HCT116 (cell line): ENCODE results near the gene MATN3. TPM values are rescaled to one million over a fixed set of nuclear protein-coding genes. Genes with fewer than 3 reads are reported as not detected.
"Not testable (repeated sequence)": the region's sequence is repeated elsewhere in the genome, so short reads cannot be mapped to it uniquely, and the experiment has no call there.

ENCODE experiments used
- ATAC-seq: fragments of 200-7000 bp; cut with Tn5 transposase; 2 replicates; pipeline ENCODE4 v1.9.1; 2020; ENCODE audit warnings: mild to moderate bottlenecking, moderate library complexity
- BruUV-seq: library from RNA; stranded (reverse); fragments of 400-500 nt; replicated peaks from 2 replicates; lab custom pipeline; 2021; lab: Mats Ljungman, UMichigan
- CTCF ChIA-PET: fragments of 300-600 bp; sonication (Branson Sonifier 250); formaldehyde crosslinking; loops from one replicate; lab custom pipeline; 2021; ENCODE audit warnings: antibody characterized with exemption; lab: Charles Lee
- POLR2A ChIA-PET: fragments of 300-600, 350-600 bp; sonication (Branson Sonifier 250); formaldehyde crosslinking; loops from one replicate; lab custom pipeline; 2021; ENCODE audit warnings: antibody characterized with exemption; lab: Charles Lee
- RAD21 ChIA-PET, 2 experiments: fragments of 300-600 bp; sonication (Branson Sonifier 250); formaldehyde crosslinking; loops; one replicate each; lab custom pipeline; 2023; ENCODE audit warnings: low total read pairs in 2 of 2; ENCODE audit not compliant: uncharacterized antibody in 2 of 2, unreplicated experiment in 2 of 2, low non-redundant PET in 1 of 2; lab: Charles Lee
- DNase-seq: peaks from one replicate; pipeline ENCODE4 v3.0.0-alpha.2; 2010; ENCODE audit warnings: low read depth, low spot score
- H2AFZ ChIP-seq: fragments of 200-600 bp; shearing (Covaris generic), sonication (generic); 2 replicates; pipeline ENCODE4 v1.6.1; 2017; ENCODE audit warnings: low read depth, mixed run types, mixed read lengths, antibody characterized with exemption, low read length; ENCODE audit not compliant: poor library complexity, severe bottlenecking
- H3K27ac ChIP-seq: 2 replicates; pipeline ENCODE4 v1.5.1; 2012; ENCODE audit warnings: low read depth, low read length
- H3K27me3 ChIP-seq: fragments of 200-600 bp; sonication (generic); 2 replicates; pipeline ENCODE4 v1.6.1; 2016; ENCODE audit warnings: mixed run types, low read length, mixed read lengths; ENCODE audit not compliant: insufficient read depth
- H3K36me3 ChIP-seq, 2 experiments: fragments of 200-500 bp in 1 of 2; fragments of 200-600 bp in 1 of 2; sonication (Bioruptor generic) in 1 of 2; sonication (generic) in 1 of 2; 2 replicates each; pipeline versions ENCODE4 v1.5.1 to v1.6.1; 2014 to 2016; ENCODE audit warnings: low read length in 2 of 2, inconsistent platforms in 1 of 2, mixed read lengths in 1 of 2, mixed run types in 1 of 2; ENCODE audit not compliant: insufficient read depth in 2 of 2, control insufficient read depth in 1 of 2
- H3K4me1 ChIP-seq, 2 experiments: fragments of 200-600 bp in 1 of 2; sonication (generic) in 1 of 2; 2 replicates each; pipeline versions ENCODE4 v1.5.1 to v1.6.1; 2012 to 2017; ENCODE audit warnings: low read length in 2 of 2, inconsistent platforms in 1 of 2, mild to moderate bottlenecking in 1 of 2, mixed read lengths in 1 of 2, mixed run types in 1 of 2, moderate library complexity in 1 of 2; ENCODE audit not compliant: insufficient read depth in 2 of 2, control insufficient read depth in 1 of 2
- H3K4me2 ChIP-seq: fragments of 200-600 bp; sonication (generic); 2 replicates; pipeline ENCODE4 v1.6.1; 2017; ENCODE audit warnings: mixed run types, low read length, mixed read lengths
- H3K4me3 ChIP-seq, 2 experiments: fragments of 200-600 bp in 1 of 2; sonication (generic) in 1 of 2; replicated peaks in 1 of 2; 2 replicates each; pipeline ENCODE4 v1.5.1; 2011 to 2016; ENCODE audit warnings: low read length in 2 of 2, control low read depth in 1 of 2, low read depth in 1 of 2, mild to moderate bottlenecking in 1 of 2, mixed read lengths in 1 of 2, mixed run types in 1 of 2
- H3K79me2 ChIP-seq: fragments of 200-600 bp; sonication (generic); 2 replicates; pipeline ENCODE4 v1.6.1; 2017; ENCODE audit warnings: mild to moderate bottlenecking, mixed run types, low read length, moderate library complexity, mixed read lengths; ENCODE audit not compliant: insufficient read depth
- H3K9ac ChIP-seq: fragments of 200-600 bp; sonication (generic); 2 replicates; pipeline ENCODE4 v1.6.1; 2016; ENCODE audit warnings: low read length, mixed read lengths
- H3K9me2 ChIP-seq: fragments of 200-600 bp; sonication (generic), shearing (Covaris generic); 2 replicates; pipeline ENCODE4 v1.6.1; 2017; ENCODE audit warnings: mixed run types, mild to moderate bottlenecking, moderate library complexity; ENCODE audit not compliant: insufficient read depth
- H3K9me3 ChIP-seq, 2 experiments: fragments of 200-500 bp in 1 of 2; fragments of 200-600 bp in 1 of 2; sonication (Bioruptor generic) in 1 of 2; sonication (generic) in 1 of 2; 2 replicates each; pipeline ENCODE4 v1.6.1; 2014 to 2017; ENCODE audit warnings: low read length in 2 of 2, mixed read lengths in 2 of 2, inconsistent platforms in 1 of 2, low read depth in 1 of 2, mild to moderate bottlenecking in 1 of 2, mixed run types in 1 of 2, moderate library complexity in 1 of 2; ENCODE audit not compliant: control insufficient read depth in 1 of 2, insufficient read depth in 1 of 2
- H4K20me1 ChIP-seq: fragments of 200-600 bp; sonication (generic), shearing (Covaris generic); 2 replicates; pipeline ENCODE4 v1.6.1; 2017; ENCODE audit warnings: mixed run types, mild to moderate bottlenecking, moderate library complexity; ENCODE audit not compliant: insufficient read depth
- CTCF ChIP-seq, 3 experiments: fragments of 200-600 bp in 1 of 3; sonication (generic) in 1 of 3; IDR thresholded peaks in 2 of 3; conservative IDR thresholded peaks in 1 of 3; 2 replicates each; pipeline ENCODE4 v1.5.1; 2012 to 2017; ENCODE audit warnings: low read depth in 2 of 3, low read length in 2 of 3, antibody characterized with exemption in 1 of 3, borderline replicate concordance in 1 of 3, control low read depth in 1 of 3, mild to moderate bottlenecking in 1 of 3, mixed read lengths in 1 of 3, mixed run types in 1 of 3, moderate library complexity in 1 of 3; ENCODE audit not compliant: insufficient read depth in 1 of 3
- EGR1 ChIP-seq: IDR thresholded peaks from 2 replicates; pipeline ENCODE4 v1.6.1; 2012; ENCODE audit warnings: low read depth
- EZH2phosphoT487 ChIP-seq: fragments of 200-600 bp; IDR thresholded peaks from 2 replicates; pipeline ENCODE4 v1.6.1; 2018; ENCODE audit warnings: antibody characterized with exemption, borderline replicate concordance
- FOSL1 ChIP-seq: IDR thresholded peaks from 2 replicates; pipeline ENCODE4 v1.6.1; 2012; ENCODE audit warnings: low read depth
- SIN3A ChIP-seq: IDR thresholded peaks from 2 replicates; pipeline ENCODE4 v1.6.1; 2012; ENCODE audit warnings: low read depth
- SP1 ChIP-seq: IDR thresholded peaks from 2 replicates; pipeline ENCODE4 v1.6.1; 2012; ENCODE audit warnings: low read depth
- SRF ChIP-seq: IDR thresholded peaks from 2 replicates; pipeline ENCODE4 v1.6.1; 2012; ENCODE audit warnings: low read depth
- TCF7L2 ChIP-seq: IDR thresholded peaks from 2 replicates; pipeline ENCODE4 v1.7.0; 2011; ENCODE audit warnings: borderline replicate concordance, inconsistent platforms; ENCODE audit not compliant: insufficient read depth, insufficient read length; ENCODE audit errors: extremely low read depth
- intact Hi-C: fragments of 100-400 bp; cut with micrococcal nuclease; formaldehyde crosslinking; loops from 2 replicates; pipeline ENCODE4 v1.10.0; 2022
- total RNA-seq: library from RNA; stranded (reverse); gene quantifications from one replicate; pipeline ENCODE4 v1.2.1, GENCODE V29; 2021; ENCODE audit not compliant: unreplicated experiment

MATN3 gene
- total RNA-seq, 1 experiment from 2014 or later, result not detected

- TF ChIP-seq EGR1 (no peak), SRF (no peak), FOSL1 (no peak), CTCF (IDR thresholded peaks at IDR 0.05 in 2 of 3, conservative IDR thresholded peaks at IDR 0.05 in 1 of 3; ENCODE audit: borderline replicate concordance in 1 of 3, insufficient read depth in 1 of 3, low read depth in 2 of 3, low read length in 2 of 3) (no peak), SP1 (no peak), TCF7L2 (no peak), EZH2phosphoT487 (no peak), SIN3A (no peak)
- TF ChIP-seq, all 23 proteins: peak for 0
- POLR2A ChIA-PET, result no interaction called here
- intact Hi-C loops, result no loop called here
These were observed 36.3 kb upstream of the MATN3 start for GRCh38 chr2:20048488-20049448.

GRCh38 chr2:20045712-20046292, 33.3 kb upstream of the MATN3 start:
- DNase-seq, H3K27me3 ChIP-seq, ATAC-seq, H3K9me3 ChIP-seq, H2AFZ ChIP-seq, H3K36me3 ChIP-seq, H3K4me2 ChIP-seq, H3K9me2 ChIP-seq, intact Hi-C loops, H3K9ac ChIP-seq, POLR2A ChIA-PET, RAD21 ChIA-PET, H3K4me1 ChIP-seq, BruUV-seq, H4K20me1 ChIP-seq, H3K4me3 ChIP-seq, H3K27ac ChIP-seq: not testable (repeated sequence)
- peaks cover 83% of the 10 kb centered on the region for H3K79me2 ChIP-seq
- CTCF ChIA-PET, result interaction anchor here (0.6 kb wide), 1 partner anchor 37 kb away, joined by 3 read pairs; no protein-coding TSS in a partner anchor

More at GRCh38 chr2:20048488-20049448, 36.3 kb upstream of the MATN3 start:
- CTCF ChIA-PET, result no interaction called here
- no peak overlapping the region for H3K9ac ChIP-seq
- RAD21 ChIA-PET, result no interaction called here
- no peak overlapping the region for H3K27ac ChIP-seq
- peaks cover 69% of the 10 kb centered on the region for H3K79me2 ChIP-seq
- no peaks in the 10 kb centered on the region for H3K9me2 ChIP-seq
- DNase-seq (no peak), ATAC-seq (no peak)
- no peaks in the 10 kb centered on the region for H4K20me1 ChIP-seq
- no peaks in the 10 kb centered on the region for H3K9me3 ChIP-seq
- no peak overlapping the region for H3K4me3 ChIP-seq
- no peaks in the 10 kb centered on the region for H3K36me3 ChIP-seq
- no TSS peak for BruUV-seq
- no peak overlapping the region for H2AFZ ChIP-seq
- peaks cover 8 to 22% of the 10 kb centered on the region in 2 experiments for H3K4me1 ChIP-seq
- no peak overlapping the region for H3K4me2 ChIP-seq
- no peaks in the 10 kb centered on the region for H3K27me3 ChIP-seq
